Neural progenitor cell (in vitro differentiated cells): Measurements from ENCODE around the gene TRMT10B.

Experiments used
- EZH2 ChIP-seq: fragments of 200-600 bp; sonication (generic); IDR thresholded peaks from 2 replicates; pipeline ENCODE4 v1.6.1; 2017; ENCODE audit warnings: antibody characterized with exemption, mild to moderate bottlenecking, moderate library complexity
- TF ChIP-seq, protein P1 (sequence below): fragments of 200-600 bp; sonication (generic); IDR thresholded peaks from 2 replicates; pipeline ENCODE4 v1.5.1; 2017; ENCODE audit warnings: antibody characterized with exemption, mild to moderate bottlenecking

DNA sequence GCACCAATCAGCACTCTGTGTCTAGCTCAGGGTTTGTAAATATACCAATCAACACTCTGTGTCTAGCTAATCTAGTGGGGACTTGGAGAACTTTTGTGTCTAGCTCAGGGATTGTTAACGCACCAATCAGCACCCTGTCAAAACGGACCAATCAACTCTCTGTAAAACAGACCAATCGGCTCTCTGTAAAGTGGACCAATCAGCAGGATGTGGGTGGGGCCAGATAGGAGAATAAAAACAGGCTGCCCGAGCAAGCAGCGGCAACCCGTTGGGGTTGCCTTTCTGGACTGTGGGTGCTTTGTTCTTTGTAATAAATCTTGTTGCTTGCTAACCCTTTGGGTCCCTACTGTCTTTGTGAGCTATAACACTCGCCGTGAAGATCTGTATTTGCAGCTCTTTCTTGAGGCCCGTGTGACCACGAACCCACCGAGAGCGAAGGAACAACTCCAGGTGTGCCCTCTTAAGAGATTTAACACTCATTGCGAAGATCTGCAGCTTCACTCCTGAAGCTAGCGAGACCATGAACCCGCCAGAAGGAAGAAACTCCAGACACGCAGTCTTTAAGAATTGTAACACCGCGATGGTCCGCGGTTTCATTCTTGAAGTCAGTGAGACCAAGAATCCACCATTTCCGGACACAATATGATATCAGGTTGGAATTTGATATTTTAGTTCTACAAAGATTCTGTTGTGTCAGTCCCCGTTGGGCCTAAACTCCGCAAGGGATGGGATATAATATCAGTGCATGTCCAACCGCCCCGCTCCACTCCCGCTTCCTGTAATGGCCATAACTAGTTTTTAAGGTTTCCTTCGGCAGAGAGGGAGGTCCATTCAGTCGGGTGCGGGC, 740 bp upstream of the TRMT10B start:
- no peak for TF ChIP-seq EZH2
- TF ChIP-seq, protein P1, sequence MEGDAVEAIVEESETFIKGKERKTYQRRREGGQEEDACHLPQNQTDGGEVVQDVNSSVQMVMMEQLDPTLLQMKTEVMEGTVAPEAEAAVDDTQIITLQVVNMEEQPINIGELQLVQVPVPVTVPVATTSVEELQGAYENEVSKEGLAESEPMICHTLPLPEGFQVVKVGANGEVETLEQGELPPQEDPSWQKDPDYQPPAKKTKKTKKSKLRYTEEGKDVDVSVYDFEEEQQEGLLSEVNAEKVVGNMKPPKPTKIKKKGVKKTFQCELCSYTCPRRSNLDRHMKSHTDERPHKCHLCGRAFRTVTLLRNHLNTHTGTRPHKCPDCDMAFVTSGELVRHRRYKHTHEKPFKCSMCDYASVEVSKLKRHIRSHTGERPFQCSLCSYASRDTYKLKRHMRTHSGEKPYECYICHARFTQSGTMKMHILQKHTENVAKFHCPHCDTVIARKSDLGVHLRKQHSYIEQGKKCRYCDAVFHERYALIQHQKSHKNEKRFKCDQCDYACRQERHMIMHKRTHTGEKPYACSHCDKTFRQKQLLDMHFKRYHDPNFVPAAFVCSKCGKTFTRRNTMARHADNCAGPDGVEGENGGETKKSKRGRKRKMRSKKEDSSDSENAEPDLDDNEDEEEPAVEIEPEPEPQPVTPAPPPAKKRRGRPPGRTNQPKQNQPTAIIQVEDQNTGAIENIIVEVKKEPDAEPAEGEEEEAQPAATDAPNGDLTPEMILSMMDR = no peak
